Measurements from ENCODE around the gene UROS.

The UROS gene

GRCh38 chr10:125828311-125828710 is 5.3 kb upstream of the UROS start:
- DNase-seq, result no peak

- DNase-seq, result no peak
Observed at GRCh38 chr10:125827133-125827532, 4.1 kb upstream of the UROS start.

GRCh38 chr10:125824736-125825135 is 1.7 kb upstream of the UROS start:
- DNase-seq, result no peak

GRCh38 chr10:125823663-125824251 is 699 bp upstream of the UROS start:
- DNase-seq, result no peak

- DNase-seq, result no peak
Observed at GRCh38 chr10:125820701-125821100, 2.4 kb downstream of the UROS start.

- DNase-seq, result no peak
Observed at GRCh38 chr10:125817337-125817946, 5.6 kb downstream of the UROS start.

GRCh38 chr10:125816548-125816947 is 6.5 kb downstream of the UROS start:
- no peak for DNase-seq

GRCh38 chr10:125815764-125816163 is 7.3 kb downstream of the UROS start:
- no peak for DNase-seq

GRCh38 chr10:125812128-125812750 is 10.8 kb downstream of the UROS start:
- no peak for DNase-seq

GRCh38 chr10:125811251-125811650 is 11.8 kb downstream of the UROS start:
- no peak for DNase-seq

GRCh38 chr10:125808047-125808446 is 15.0 kb downstream of the UROS start:
- no peak for DNase-seq

GRCh38 chr10:125802739-125803138 is 20.3 kb downstream of the UROS start:
- DNase-seq, result no peak

GRCh38 chr10:125802131-125802530 is 20.9 kb downstream of the UROS start:
- no peak for DNase-seq

GRCh38 chr10:125801574-125801973 is 21.5 kb downstream of the UROS start:
- no peak for DNase-seq

GRCh38 chr10:125799451-125800182 is 23.4 kb downstream of the UROS start:
- no peak for DNase-seq

GRCh38 chr10:125797994-125798662 is 24.9 kb downstream of the UROS start:
- DNase-seq, result no peak

GRCh38 chr10:125797424-125797823 is 25.6 kb downstream of the UROS start:
- no peak for DNase-seq

GRCh38 chr10:125795637-125796190 is 27.3 kb downstream of the UROS start:
- no peak for DNase-seq

- DNase-seq, result no peak
Observed at GRCh38 chr10:125795128-125795527, 27.9 kb downstream of the UROS start.

- DNase-seq, result no peak
Observed at GRCh38 chr10:125792342-125793300, 30.4 kb downstream of the UROS start.

- no peak for DNase-seq
Observed at GRCh38 chr10:125788156-125789034, 34.7 kb downstream of the UROS start.

Measured in NCI-H524 (cell line).